HG03139 (cell line): ENCODE data around the gene EXOSC9.

Experiments used
- ATAC-seq: cut with Tn5 transposase; IDR thresholded peaks from one replicate; pipeline ENCODE4 v1.9.1; 2021; ENCODE audit not compliant: unreplicated experiment

The EXOSC9 gene

DNA sequence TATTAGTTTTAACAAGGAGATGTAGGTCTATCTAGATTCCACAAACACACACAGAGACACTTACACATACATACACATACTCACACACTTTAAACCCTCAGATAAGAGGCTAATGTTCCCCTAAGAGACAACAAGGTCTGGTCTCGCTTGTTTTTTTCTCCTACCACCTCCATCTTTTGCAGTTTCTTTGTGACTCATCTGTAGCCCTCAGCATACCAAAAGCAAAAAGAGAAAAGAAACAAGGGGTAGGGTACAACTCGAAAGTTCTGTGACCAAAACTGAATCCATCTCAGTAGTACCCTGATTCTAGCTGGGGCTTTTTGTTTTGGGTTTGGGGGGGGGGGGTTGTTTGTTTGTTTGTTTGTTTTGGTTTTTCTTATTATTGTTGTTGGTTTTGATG lies 12.2 kb upstream of the EXOSC9 start:
- peak; percentile 47 for ATAC-seq

DNA sequence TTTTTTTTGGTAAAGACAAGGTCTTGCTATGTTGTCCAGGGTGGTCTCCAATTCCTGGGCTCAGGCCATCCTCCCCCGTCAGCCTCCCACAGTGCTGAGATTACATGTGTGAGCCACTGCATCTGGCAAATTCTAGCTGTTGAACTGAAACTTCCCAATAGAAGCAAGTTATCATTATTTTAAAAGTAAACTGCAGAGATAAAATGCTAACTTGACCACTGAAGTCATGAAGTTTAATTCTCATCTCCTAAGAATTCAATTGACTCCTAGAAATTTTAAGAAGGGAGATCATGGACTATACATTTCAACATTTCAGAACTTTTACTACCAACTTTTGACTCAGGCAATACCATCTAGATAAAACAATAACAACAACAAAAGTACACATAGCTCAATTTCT lies 11.7 kb upstream of the EXOSC9 start:
- no peak for ATAC-seq

DNA sequence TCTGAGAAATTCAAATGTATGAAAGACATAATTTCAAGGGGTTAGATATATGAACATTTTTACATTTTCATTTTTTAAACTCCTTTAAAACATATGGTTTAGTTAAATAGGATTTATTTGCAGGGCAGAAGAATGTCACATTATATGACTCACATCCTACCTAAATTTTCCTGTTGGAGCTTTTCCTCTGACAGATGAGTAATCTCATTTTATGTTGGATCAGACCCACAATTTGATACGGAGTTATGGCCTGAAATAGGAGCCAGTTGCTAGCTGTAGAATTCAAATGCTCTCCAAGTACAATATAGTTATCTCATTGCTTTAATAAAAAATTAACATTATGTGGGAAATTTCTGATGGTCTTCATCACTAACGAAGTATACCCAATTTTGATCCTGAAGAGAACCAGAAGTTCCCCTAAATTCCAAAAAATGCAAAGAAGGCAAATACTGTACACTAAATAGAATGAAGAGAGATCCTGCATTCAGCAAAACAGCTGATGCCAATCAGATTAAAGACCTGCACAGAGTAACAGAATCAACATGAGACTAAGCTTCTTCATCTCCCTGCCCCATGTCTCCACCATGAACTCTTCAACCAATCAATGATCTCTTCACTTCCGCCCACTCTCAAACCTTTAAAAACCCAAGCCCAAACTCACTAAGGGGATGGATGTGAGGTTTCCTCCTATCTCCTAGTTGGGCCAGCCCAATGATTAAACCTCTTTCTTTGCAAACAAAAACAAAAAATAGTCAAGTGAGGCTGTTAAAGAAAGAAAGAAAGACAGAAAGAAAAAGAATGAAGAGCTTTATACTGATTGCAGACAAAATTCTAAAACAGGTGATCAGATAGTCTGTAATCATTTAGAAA lies 10.9 kb upstream of the EXOSC9 start:
- no peak for ATAC-seq

DNA sequence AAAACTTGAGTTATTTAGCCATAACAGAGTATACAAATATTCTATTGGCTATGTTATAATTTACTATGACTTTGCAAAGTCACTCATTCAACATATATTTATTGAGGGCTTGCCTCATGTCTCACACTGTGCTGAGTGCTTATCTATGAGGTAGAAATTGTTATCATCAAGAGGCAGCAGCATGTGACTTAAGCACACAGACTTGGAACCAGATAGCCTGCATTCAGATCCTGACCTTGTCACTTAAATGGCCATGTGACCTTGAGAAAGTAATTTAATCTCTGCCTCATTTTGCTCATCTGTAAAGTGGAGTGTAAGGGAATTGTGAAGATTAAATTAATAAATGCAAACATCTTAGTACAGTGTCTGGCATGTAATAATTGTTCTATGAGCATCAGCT lies 10.1 kb upstream of the EXOSC9 start:
- ATAC-seq, result no peak

DNA sequence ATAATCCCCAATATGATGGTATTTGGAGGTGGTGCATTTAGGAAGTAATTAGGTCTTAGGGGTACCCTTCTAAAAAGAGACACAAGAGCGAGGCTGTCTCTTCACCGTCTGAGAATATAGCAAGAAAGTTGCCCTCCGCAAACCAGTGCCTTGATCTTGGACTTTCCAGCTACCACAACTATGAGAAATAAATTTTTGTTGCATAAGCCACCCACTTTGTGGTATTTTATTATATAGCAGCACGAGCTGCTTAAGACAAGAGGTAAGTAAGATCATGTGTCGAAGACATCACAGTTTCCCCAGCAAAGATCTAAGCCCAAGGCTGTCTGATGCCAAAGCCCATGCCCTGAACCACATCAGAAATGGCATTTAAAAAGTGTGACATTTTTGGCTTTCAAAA lies 9.6 kb upstream of the EXOSC9 start:
- ATAC-seq, result no peak

DNA sequence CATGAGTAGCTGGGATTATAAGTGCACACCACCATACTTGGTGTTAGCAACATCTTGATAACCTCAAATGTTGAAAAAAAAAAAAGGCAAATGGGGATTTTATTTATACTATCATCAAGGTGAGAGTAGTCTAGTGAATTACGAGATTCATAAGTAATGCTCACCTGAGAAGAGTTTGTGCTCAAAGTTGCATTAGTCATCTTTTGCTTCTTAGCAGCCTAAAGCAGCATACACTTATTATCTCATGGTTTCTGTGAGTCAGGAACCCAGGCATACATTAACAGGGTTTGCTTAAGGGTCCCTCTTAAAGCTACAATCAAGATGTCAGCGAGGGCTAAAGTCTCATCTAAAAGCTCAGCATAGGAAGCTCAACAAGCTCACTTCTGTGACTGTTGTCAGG lies 8.2 kb upstream of the EXOSC9 start:
- no peak for ATAC-seq

DNA sequence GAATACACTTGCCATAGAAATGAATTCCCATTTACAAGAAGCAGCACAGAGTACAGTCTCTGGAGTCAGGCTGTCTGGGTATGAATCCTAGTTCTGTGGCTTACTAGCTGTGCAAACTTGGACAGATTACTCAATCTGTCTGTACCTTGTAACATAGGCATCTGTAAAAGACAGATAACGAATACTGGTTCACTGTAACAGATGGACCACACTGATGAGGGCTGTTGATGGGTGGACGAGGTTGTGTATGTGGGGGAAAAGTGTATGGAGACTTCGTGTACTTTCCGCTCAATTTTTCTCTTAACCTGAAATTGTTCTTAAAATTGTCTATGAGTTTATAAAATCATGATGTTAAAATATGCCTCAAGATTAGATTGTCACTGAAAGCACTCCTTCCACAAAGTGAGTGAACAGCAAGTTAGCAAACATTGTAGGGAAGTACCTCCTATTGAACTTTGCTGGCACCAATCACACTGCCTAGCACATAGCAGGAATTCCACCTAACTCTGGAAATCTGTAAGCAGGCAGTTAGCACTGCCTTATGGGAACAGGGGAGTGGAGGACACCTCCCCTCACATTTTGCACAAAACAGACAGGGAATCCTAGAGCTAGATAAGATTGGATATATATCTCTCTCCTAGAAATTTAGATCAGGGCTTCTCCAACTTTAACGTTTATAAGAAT lies 6.5 kb upstream of the EXOSC9 start:
- no peak for ATAC-seq

DNA sequence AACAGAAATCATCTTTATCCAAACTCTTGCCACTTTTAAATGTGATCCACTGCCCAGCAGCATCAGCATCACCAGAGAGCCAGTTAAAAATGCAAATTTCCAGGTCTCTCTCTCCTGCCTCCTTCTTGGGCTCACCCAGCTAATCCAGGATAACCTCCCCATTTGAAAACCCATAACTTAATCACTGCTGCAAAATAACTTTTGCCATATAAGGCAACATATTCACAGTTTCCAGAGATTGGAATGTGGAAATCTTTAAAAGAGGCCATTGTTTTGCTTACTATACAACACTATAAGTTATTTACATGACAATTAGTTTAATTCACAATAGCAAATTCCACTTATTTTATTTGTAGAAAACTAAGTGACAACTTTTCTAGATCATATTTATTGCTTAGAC lies 4.8 kb upstream of the EXOSC9 start:
- no peak for ATAC-seq

DNA sequence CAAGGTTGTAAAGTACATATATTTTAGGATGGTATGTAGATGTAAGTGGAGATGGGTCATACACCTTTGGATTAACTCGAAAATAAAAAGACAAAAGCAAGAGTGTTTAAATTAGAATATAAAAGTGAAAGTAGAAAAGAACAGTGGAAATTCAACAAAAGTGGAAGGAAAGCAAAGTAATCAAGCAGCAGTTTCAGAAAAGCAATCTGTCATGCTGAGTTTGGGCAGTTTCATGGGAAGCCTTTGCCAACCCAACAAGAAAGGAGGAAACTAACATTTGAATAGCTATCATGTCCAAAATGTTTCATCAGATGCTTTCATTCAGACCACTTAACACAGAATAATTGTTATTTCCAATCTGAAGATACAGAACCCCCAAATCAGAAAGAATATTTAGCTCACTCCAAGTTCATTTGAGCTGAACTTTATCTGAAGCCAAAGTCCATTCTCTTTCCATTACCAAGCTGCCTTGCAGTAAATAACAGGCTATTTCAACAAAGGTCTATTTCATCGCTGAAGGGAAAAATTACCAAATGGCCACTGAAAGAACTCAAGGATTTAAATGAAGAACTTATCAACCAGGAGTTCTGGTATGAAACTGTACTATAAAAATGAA lies 1.8 kb upstream of the EXOSC9 start:
- ATAC-seq, result no peak

DNA sequence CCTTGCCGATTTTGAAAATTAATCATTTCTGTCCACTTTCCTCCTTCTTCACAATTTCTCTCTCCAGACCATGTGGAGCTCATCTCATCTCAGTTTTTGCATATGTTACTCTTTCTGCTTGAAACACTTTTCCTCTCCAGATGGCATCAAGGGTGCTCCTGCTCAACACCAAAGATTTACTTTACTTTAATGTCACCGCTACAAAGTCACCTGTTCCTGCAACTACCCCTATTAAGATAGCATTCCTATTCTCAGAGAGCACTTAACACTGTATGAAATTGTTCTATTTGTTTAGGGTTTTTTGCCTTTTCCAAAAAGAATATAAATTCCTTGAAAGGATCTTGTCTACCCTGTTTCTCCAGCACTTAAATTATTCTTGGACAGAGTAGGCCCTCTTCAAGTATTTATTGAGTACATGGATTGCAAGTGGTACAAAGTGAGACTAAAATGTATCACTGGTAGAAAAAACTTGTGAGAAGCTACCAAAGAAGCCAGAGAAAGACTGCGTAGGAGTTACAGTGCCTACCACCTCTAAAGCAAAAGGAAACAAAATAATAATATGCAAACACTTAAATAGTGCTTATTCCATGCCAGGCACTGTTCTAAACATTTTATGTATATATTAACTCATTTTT lies 1.1 kb upstream of the EXOSC9 start:
- ATAC-seq, result no peak

DNA sequence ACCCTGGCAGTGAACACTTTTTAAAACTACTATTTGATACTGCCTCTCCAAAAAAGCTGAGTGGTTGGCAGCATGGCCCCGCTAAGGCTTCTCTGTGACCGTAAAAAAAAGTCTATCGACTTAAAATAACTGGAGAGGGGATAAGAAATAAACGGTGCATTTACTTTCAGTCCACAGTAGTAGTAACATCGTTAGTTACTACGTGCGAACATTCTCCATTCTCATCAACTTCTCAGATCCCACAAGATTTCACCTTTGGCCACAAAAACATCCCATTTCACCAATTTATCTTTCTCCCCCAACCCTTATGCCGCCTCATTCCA lies 524 bp upstream of the EXOSC9 start:
- ATAC-seq, result peak; percentile 7

DNA sequence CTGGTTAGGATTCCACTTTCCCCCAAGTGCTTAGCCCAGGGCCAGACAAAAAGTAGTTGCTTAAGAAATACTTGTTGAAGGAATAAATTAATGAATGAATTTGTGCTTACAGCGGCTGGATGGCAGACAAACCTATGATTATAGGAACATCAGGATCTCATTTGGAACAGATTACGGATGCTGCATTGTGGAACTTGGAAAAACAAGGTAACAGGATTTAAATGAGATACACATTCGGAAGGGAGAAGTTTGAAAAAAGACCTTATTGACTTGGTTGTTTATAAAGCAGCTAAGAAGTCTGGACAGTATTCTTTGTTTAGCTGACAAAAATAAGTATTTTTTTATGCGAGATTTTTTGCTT lies 572 bp downstream of the EXOSC9 start:
- no peak for ATAC-seq

DNA sequence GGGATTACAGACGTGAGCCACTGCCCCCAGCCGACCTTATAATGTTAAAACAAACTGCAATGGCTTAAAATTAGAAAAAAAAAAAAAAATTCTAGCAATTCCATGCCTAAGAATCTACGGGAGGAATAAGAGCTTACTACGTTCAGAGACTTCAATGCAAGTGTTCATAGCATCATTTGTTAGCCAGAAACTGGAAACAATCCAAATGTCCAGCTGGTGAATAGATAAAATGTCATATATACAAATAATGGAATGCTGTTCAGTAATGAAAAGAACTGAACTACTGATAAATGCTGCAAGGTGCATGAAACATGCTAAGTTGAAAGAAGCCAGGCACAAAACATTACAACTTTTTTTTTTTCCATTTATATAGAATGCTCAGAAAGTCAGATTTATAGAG lies 5.3 kb downstream of the EXOSC9 start:
- no peak for ATAC-seq

DNA sequence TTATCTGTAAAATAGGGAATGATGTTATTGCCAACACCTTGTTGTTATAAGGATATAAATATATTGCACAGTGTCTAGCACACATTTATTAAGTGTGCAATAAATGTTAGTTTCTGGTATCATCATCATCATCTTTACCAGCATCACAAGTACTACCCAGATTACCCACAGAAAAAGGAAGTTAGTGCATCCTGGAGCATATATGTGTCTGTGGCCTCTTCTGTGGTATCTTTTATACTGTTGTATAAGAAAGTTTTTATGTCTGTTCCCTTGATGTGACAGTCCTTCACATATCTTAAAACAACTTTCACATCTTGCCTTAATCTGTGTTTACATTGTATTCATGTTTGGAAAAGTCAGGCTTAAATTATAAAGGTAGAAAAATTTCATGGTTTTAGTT lies 10.0 kb downstream of the EXOSC9 start:
- no peak for ATAC-seq

DNA sequence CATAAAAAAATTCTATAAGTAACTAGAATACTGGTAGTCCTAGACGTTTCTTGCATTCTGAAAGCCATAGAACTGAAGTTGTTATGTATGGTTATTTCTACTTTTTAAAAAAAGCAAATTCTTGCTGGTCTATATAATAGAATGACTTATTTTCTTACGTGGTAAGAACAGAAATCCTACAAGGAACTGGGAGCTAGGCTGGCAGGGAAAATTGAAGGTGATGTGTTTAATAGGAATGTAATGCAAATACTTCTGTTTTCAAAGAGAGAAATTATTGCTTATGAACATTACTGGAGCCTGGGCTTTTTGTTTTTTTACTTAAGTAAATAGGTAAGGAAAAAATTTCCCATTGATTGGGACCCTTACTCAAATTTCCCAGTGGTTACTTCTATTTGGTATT lies 13.6 kb downstream of the EXOSC9 start:
- no peak for ATAC-seq

DNA sequence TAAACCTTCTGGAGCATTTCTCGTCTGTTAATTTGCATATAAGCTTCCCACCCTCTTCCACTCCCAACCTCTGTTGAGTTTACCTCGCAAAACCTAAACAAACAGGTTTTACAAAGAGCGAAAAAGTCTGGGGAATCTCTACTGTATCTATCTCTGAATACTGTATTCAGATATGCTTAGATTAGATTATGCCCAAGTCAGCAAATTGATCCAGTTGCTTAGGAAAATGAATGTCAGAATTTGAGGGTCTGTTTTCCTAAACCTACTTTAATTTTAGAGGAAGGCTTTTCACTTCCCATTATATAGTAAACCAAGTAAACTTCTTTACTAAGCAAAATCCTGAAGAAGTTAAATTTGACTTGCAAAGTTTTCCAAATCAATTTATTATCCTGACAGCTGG lies 15.9 kb downstream of the EXOSC9 start:
- no peak for ATAC-seq

DNA sequence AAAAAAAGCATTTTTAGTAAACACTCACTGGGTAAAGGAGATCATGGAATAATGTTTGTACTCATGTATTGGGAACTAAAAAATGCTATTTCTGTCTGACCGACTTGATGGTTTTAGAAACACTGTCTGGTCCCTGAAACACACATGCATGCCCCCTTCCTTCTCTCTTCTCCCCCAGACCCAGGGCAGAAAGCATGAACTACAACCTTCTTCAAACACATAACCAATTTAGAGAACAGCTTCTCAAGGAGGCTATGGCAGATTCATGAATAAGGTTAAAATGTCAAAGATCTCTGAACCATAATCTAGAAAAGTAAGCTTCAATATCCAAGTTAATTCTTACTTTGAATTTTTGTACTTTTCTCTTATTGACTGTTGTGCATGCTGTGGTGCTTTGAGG lies 16.6 kb downstream of the EXOSC9 start:
- no peak for ATAC-seq

DNA sequence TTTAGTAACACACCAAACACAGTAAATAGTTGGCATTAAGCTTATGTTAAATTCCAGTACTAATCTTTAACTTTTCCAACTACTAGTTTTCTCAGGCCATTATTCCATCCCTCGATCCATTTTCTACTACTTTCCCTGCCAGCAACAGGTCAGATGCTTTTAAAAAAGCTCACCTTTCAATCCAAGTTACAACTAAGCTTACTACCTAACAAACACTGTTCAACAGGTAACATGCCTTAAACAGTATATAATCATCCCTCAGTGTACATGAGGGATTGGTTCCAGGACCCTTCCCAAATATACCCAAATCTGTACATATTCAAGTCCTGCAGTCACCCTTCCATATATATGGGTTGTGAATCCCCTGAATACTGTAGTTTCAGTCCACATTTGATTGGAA lies 17.1 kb downstream of the EXOSC9 start:
- no peak for ATAC-seq

DNA sequence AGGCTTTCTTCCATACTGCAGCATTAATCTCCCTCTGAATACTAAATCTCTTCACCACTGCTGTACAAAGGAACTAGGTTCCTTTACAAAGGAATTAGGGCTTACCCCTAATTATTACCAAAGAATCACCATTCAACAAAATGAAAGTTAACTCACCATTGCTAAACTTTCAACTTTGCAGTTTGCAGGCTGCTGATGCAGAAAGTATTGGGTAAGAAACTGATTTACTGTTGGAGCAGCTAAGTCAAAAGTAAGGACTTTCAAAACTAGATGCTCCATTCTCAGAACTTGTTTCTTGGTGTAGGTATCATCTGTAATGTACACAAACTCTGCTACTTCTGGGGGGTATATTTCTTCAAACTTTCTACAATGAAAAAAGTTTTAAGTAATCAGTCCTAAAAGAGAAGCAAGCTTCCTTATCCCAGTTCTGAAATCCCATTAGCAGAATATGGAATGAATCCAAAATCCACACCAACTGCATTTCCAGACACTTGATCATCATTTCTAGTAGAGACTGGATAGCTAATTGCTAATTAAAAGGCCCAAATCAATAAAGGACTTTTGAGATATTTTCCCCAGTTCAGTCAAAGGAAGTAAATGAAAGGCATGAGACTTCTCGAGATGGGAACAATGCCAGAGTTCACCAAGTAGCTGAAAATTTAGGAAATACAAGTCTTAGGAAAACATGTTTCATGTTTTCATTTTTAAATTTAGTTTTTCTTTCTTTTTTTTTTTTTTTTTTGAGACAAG lies 18.3 kb downstream of the EXOSC9 start:
- no peak for ATAC-seq

DNA sequence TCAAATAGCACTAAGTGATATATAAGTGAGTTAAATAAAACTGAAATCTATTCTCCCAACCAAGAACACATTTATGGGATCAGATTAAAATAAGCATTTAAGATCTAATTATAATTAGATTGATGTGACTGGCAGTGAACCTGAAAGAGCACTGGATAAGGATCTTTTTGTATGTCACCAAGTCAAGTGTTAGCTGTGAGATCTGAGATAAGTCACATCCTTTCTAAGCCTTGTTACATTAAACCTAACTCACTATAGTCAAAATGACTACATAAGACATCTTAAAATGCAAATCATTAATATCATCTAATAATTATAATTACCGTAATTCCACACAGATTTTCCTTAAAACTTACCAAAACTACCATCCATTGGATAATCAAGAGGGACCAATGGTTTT lies 20.9 kb downstream of the EXOSC9 start:
- no peak for ATAC-seq

DNA sequence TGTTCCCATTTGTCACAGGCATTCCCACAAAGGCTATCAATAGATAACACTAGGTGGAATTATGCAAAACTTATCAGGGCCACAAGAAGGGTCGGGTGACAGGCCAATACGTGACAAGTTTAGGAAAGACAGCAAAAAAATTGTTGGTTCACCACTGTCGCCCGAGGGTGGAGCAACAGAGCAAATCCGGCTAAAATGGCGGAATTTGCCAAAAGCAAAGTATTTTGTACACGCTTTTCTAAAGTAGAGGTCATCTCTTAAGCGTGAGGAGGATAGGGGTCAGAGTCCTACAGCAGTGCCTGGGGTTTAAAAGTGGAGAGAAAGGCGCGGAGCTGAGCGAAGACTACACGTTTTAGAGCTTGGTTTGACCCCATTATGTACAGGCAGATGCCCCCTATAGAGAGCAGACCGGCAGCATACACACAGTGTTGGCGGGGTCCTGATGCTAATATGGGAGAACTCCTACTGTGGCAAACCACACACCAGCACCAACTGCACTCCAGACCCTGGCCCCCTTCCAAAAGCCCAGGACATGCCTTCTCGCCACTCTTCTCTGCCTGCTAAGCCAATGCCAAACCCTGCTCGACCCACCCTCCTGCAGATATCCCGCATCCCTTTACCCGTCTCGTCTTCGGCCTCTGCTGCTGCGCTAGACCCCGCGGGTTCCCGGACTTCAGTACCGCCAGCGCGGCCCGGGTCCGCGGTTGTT lies 21.8 kb downstream of the EXOSC9 start:
- ATAC-seq, result peak; percentile 39
